PC-9 (cell line): ENCODE results near the gene EIF5. TPM values are rescaled to one million over a fixed set of nuclear protein-coding genes. Genes with fewer than 3 reads are reported as not detected.

ENCODE experiments used
- BruUV-seq: library from RNA; stranded (reverse); fragments of 400-500 nt; replicated peaks from 2 replicates; lab custom pipeline; 2021; lab: Mats Ljungman, UMichigan
- CTCF ChIA-PET: fragments of 300-600 bp; sonication (Branson Sonifier 250); formaldehyde crosslinking; loops from one replicate; lab custom pipeline; 2022; ENCODE audit warnings: antibody characterized with exemption; lab: Charles Lee
- POLR2A ChIA-PET: fragments of 300-600 bp; sonication (Branson Sonifier 250); formaldehyde crosslinking; loops from one replicate; lab custom pipeline; 2022; ENCODE audit warnings: antibody characterized with exemption; ENCODE audit not compliant: unreplicated experiment; lab: Charles Lee
- DNase-seq, 2 experiments: peaks; one replicate each; pipeline versions ENCODE4 v3.0.0 to v3.0.0-alpha.2; 2015 to 2022; ENCODE audit warnings: mixed read lengths in 1 of 2
- H2AFZ ChIP-seq: fragments of 200-600 bp; sonication (generic); 2 replicates; pipeline ENCODE4 v1.8.1; 2017; ENCODE audit warnings: antibody characterized with exemption
- H3F3A ChIP-seq: fragments of 200-600 bp; sonication (generic); 2 replicates; pipeline ENCODE4 v1.8.1; 2017; ENCODE audit warnings: antibody characterized with exemption, mild to moderate bottlenecking, low read depth; ENCODE audit not compliant: insufficient read depth
- H3K27ac ChIP-seq: fragments of 200-600 bp; sonication (generic); 2 replicates; pipeline ENCODE4 v1.6.1; 2016; ENCODE audit warnings: mixed run types
- H3K27me3 ChIP-seq: fragments of 200-600 bp; sonication (generic); 2 replicates; pipeline ENCODE4 v1.6.1; 2016; ENCODE audit warnings: low read depth, mixed run types; ENCODE audit not compliant: insufficient read depth
- H3K36me3 ChIP-seq: fragments of 200-600 bp; sonication (generic); 2 replicates; pipeline ENCODE4 v1.6.1; 2016; ENCODE audit warnings: low read depth, mixed run types
- H3K4me1 ChIP-seq: fragments of 200-600 bp; sonication (generic); replicated peaks from 2 replicates; pipeline ENCODE4 v1.6.1; 2016; ENCODE audit warnings: mixed run types; ENCODE audit not compliant: insufficient read depth
- H3K4me2 ChIP-seq: fragments of 200-600 bp; sonication (generic); 2 replicates; pipeline ENCODE4 v1.6.1; 2017; ENCODE audit warnings: mixed run types
- H3K4me3 ChIP-seq: fragments of 200-600 bp; sonication (generic); 2 replicates; pipeline ENCODE4 v1.6.1; 2016; ENCODE audit warnings: mixed run types
- H3K79me2 ChIP-seq: fragments of 200-600 bp; sonication (generic); 2 replicates; pipeline ENCODE4 v1.6.1; 2017; ENCODE audit warnings: low read depth, mixed run types
- H3K9me2 ChIP-seq: fragments of 200-600 bp; sonication (generic); 2 replicates; pipeline ENCODE4 v1.8.1; 2017; ENCODE audit warnings: mild to moderate bottlenecking; ENCODE audit not compliant: insufficient read depth
- H3K9me3 ChIP-seq: fragments of 200-600 bp; sonication (generic); 2 replicates; pipeline ENCODE4 v1.8.1; 2016; ENCODE audit warnings: low read depth; ENCODE audit not compliant: insufficient read depth
- H4K20me1 ChIP-seq: fragments of 200-600 bp; sonication (generic); 2 replicates; pipeline ENCODE4 v1.8.1; 2017; ENCODE audit not compliant: insufficient read depth
- CTCF ChIP-seq: fragments of 200-600 bp; sonication (generic); conservative IDR thresholded peaks from 2 replicates; pipeline ENCODE4 v1.6.1; 2017; ENCODE audit warnings: mixed run types, antibody characterized with exemption, mild to moderate bottlenecking, moderate library complexity
- EZH2 ChIP-seq: fragments of 200-600 bp; sonication (generic); IDR thresholded peaks from 2 replicates; pipeline ENCODE4 v1.8.0; 2017; ENCODE audit warnings: antibody characterized with exemption, low read depth
- intact Hi-C: fragments of 100-400 bp; cut with micrococcal nuclease; formaldehyde crosslinking; loops from one replicate; pipeline ENCODE4 v1.10.0; 2022; ENCODE audit not compliant: unreplicated experiment
- total RNA-seq: library from RNA; stranded (reverse); gene quantifications from 2 replicates; pipeline ENCODE4 v1.2.3, GENCODE V29; 2021

Gene EIF5
- total RNA-seq, 1 experiment from 2014 or later: 330 TPM

GRCh38 chr14:103308717-103309616 lies 25.1 kb upstream of the EIF5 start:
- Histone ChIP-seq H3K36me3 (no peaks in the 10 kb centered on the region), H3K9me2 (no peaks in the 10 kb centered on the region), H3F3A (no peaks in the 10 kb centered on the region), H3K9me3 (peaks cover 13% of the 10 kb centered on the region), H3K79me2 (no peaks in the 10 kb centered on the region), H4K20me1 (no peaks in the 10 kb centered on the region), H2AFZ (no peak overlapping the region), H3K27ac (no peak overlapping the region), H3K27me3 (no peaks in the 10 kb centered on the region), H3K4me1 (no peaks in the 10 kb centered on the region), H3K4me2 (no peak overlapping the region), H3K4me3 (no peak overlapping the region)
- intact Hi-C loops: no loop called here
- DNase-seq: no peak
- ChIA-PET POLR2A (interaction anchor here (0.5 kb wide), 1 partner anchor 580 kb away, joined by 4 read pairs; no protein-coding TSS in a partner anchor), CTCF (interaction anchor here (0.5 kb wide), 1 partner anchor 13 kb away, joined by 3 read pairs; no protein-coding TSS in a partner anchor)
- BruUV-seq: no TSS peak
- TF ChIP-seq EZH2 (no peak), CTCF (no peak)

- no peaks in the 10 kb centered on the region for H3K79me2 ChIP-seq
- ChIA-PET POLR2A (no interaction called here), CTCF (no interaction called here)
- intact Hi-C loops: no loop called here
- no peaks in the 10 kb centered on the region for H4K20me1 ChIP-seq
- H3K4me3 ChIP-seq: no peak overlapping the region
- H3K9me3 ChIP-seq: peaks cover 9% of the 10 kb centered on the region
- H3F3A ChIP-seq: no peaks in the 10 kb centered on the region; the same call in 1 of the 2 replicates
- H3K4me1 ChIP-seq: no peaks in the 10 kb centered on the region
- no peak overlapping the region for H2AFZ ChIP-seq
- no peak overlapping the region for H3K4me2 ChIP-seq
- no peaks in the 10 kb centered on the region for H3K9me2 ChIP-seq
- no peaks in the 10 kb centered on the region for H3K27me3 ChIP-seq
- H3K27ac ChIP-seq: no peak overlapping the region
- BruUV-seq: no TSS peak
- TF ChIP-seq EZH2: no peak
- TF ChIP-seq CTCF: no peak
- no peaks in the 10 kb centered on the region for H3K36me3 ChIP-seq
- no peak for DNase-seq
Measured at GRCh38 chr14:103310576-103311095, 23.4 kb upstream of the EIF5 start.

- Histone ChIP-seq H3K4me2 (no peak overlapping the region), H3K4me3 (no peak overlapping the region), H3K4me1 (no peaks in the 10 kb centered on the region), H3K79me2 (no peaks in the 10 kb centered on the region), H3K27ac (no peak overlapping the region), H3K36me3 (no peaks in the 10 kb centered on the region), H4K20me1 (no peaks in the 10 kb centered on the region), H3F3A (no peaks in the 10 kb centered on the region; the same call in 1 of the 2 replicates), H3K9me2 (no peaks in the 10 kb centered on the region), H3K27me3 (no peaks in the 10 kb centered on the region), H3K9me3 (peaks cover 2% of the 10 kb centered on the region; the same call in 1 of the 2 replicates), H2AFZ (no peak overlapping the region)
- BruUV-seq: no TSS peak
- no peak for DNase-seq
- POLR2A ChIA-PET: no interaction called here
- TF ChIP-seq EZH2: no peak
- intact Hi-C loops: no loop called here
- CTCF ChIA-PET: no interaction called here
Measured at GRCh38 chr14:103311171-103311997, 22.7 kb upstream of the EIF5 start.
